ENCODE results near the gene DRD3. TPM values are rescaled to one million over a fixed set of nuclear protein-coding genes. Genes with fewer than 3 reads are reported as not detected.

DRD3 gene
- polyA plus RNA-seq, 1 donor from 2014 or later, result not detected

- no peak overlapping the region for H3K9ac ChIP-seq (ENCODE audit: low read length)
- H3K4me3 ChIP-seq (ENCODE audit: low read length), result peak overlapping the region; percentile 3
- no peaks in the 10 kb centered on the region for H4K20me1 ChIP-seq (ENCODE audit: insufficient read depth)
- no peaks in the 10 kb centered on the region for H3K79me2 ChIP-seq (replicated peaks; ENCODE audit: insufficient read depth, low read length)
- H3K27ac ChIP-seq (ENCODE audit: low read length), result no peak overlapping the region
- no peak for TF ChIP-seq POLR2AphosphoS5 (IDR thresholded peaks at IDR 0.05)
- TF ChIP-seq EZH2 (IDR thresholded peaks at IDR 0.05; ENCODE audit: borderline replicate concordance, insufficient read depth, low read length, poor library complexity, severe bottlenecking), result no peak
- no peak for TF ChIP-seq RAD21 (conservative IDR thresholded peaks at IDR 0.05)
- TF ChIP-seq SMC3 (conservative IDR thresholded peaks at IDR 0.05; ENCODE audit: poor library complexity), result no peak
- TF ChIP-seq CTCF (IDR thresholded peaks at IDR 0.05; ENCODE audit: poor library complexity, severe bottlenecking), result no peak
- no peak for TF ChIP-seq TAF1 (IDR thresholded peaks at IDR 0.05; ENCODE audit: low read depth)
- no peak overlapping the region for H2AFZ ChIP-seq (ENCODE audit: low read depth, low read length)
- no peaks in the 10 kb centered on the region for H3K27me3 ChIP-seq (ENCODE audit: insufficient read depth, low read depth, low read length)
- H3K9me3 ChIP-seq (ENCODE audit: low read length), result no peaks in the 10 kb centered on the region
- no peaks in the 10 kb centered on the region for H3F3A ChIP-seq (ENCODE audit: insufficient read depth, low read length, poor library complexity, severe bottlenecking)
- no peaks in the 10 kb centered on the region for H3K9me2 ChIP-seq (ENCODE audit: insufficient read depth, low read length)
- peak overlapping the region; percentile 20 for H3K4me2 ChIP-seq (ENCODE audit: low read length)
- H3K36me3 ChIP-seq (ENCODE audit: insufficient read depth, low read length), result no peaks in the 10 kb centered on the region
These were observed 66.2 kb downstream of the DRD3 start for GRCh38 chr3:114112696-114113095.

- Histone ChIP-seq H3K9ac (ENCODE audit: low read length) (no peak overlapping the region), H3K36me3 (ENCODE audit: insufficient read depth, low read length) (no peaks in the 10 kb centered on the region), H3K27me3 (ENCODE audit: insufficient read depth, low read depth, low read length) (no peaks in the 10 kb centered on the region), H3K9me3 (ENCODE audit: low read length) (no peaks in the 10 kb centered on the region), H3K27ac (ENCODE audit: low read length) (no peak overlapping the region), H2AFZ (ENCODE audit: low read depth, low read length) (no peak overlapping the region), H3K9me2 (ENCODE audit: insufficient read depth, low read length) (no peaks in the 10 kb centered on the region), H3K4me3 (ENCODE audit: low read length) (no peak overlapping the region), H3K4me2 (ENCODE audit: low read length) (no peak overlapping the region), H3F3A (ENCODE audit: insufficient read depth, low read length, poor library complexity, severe bottlenecking) (no peaks in the 10 kb centered on the region), H3K79me2 (replicated peaks; ENCODE audit: insufficient read depth, low read length) (no peaks in the 10 kb centered on the region), H4K20me1 (ENCODE audit: insufficient read depth) (no peaks in the 10 kb centered on the region)
- TF ChIP-seq TAF1 (IDR thresholded peaks at IDR 0.05; ENCODE audit: low read depth) (no peak), EZH2 (IDR thresholded peaks at IDR 0.05; ENCODE audit: borderline replicate concordance, insufficient read depth, low read length, poor library complexity, severe bottlenecking) (no peak), SMC3 (conservative IDR thresholded peaks at IDR 0.05; ENCODE audit: poor library complexity) (no peak), EP300 (conservative IDR thresholded peaks at IDR 0.05; ENCODE audit: poor library complexity, severe bottlenecking) (no peak), REST (IDR thresholded peaks at IDR 0.05; ENCODE audit: borderline replicate concordance) (no peak), MXI1 (conservative IDR thresholded peaks at IDR 0.05; ENCODE audit: poor library complexity, severe bottlenecking) (no peak), RAD21 (conservative IDR thresholded peaks at IDR 0.05) (no peak)
These were observed 67.6 kb downstream of the DRD3 start for GRCh38 chr3:114111060-114111770.
